Uterus (tissue), 4 donors: ENCODE results near the gene LMBRD1. TPM values are rescaled to one million over a fixed set of nuclear protein-coding genes. Genes with fewer than 3 reads are reported as not detected.

Experiments used
- DNase-seq, 2 donors: peaks; one replicate each; pipeline ENCODE4 v3.0.0-alpha.2; 2019 to 2020
- H3K27ac ChIP-seq, 2 donors: fragments of 200-600 bp; sonication (generic); 1 replicate in 1 of 2; 2 replicates in 1 of 2; pipeline ENCODE4 v1.5.1; 2016 to 2018
- H3K27me3 ChIP-seq, 2 donors: fragments of 200-600 bp; sonication (generic); one replicate each; pipeline ENCODE4 v1.5.1; 2018 to 2019; ENCODE audit warnings: control low read depth in 1 of 2
- H3K36me3 ChIP-seq, 2 donors: fragments of 200-600 bp; sonication (generic); one replicate each; pipeline ENCODE4 v1.5.1; 2019; ENCODE audit warnings: control low read depth in 1 of 2
- H3K4me1 ChIP-seq, 2 donors: fragments of 200-600 bp; sonication (generic); one replicate each; pipeline ENCODE4 v1.5.1; 2018 to 2019; ENCODE audit warnings: control low read depth in 1 of 2
- H3K4me3 ChIP-seq, 2 donors: fragments of 200-600 bp; sonication (generic); 1 replicate in 1 of 2; 2 replicates in 1 of 2; pipeline ENCODE4 v1.5.1; 2018 to 2019; ENCODE audit warnings: mild to moderate bottlenecking in 1 of 2
- H3K9me3 ChIP-seq, 2 donors: fragments of 200-600 bp; sonication (generic); one replicate each; pipeline ENCODE4 v1.5.1; 2019; ENCODE audit warnings: control low read depth in 1 of 2
- CTCF ChIP-seq, 4 experiments: fragments of 200-600 bp in 2 of 4; fragments of 450-650 bp in 2 of 4; sonication (generic) in 2 of 4; IDR thresholded peaks; one replicate each; pipeline ENCODE4 v1.5.1; 2016 to 2019; ENCODE audit warnings: antibody characterized with exemption in 4 of 4, mild to moderate bottlenecking in 2 of 4, moderate library complexity in 1 of 4
- POLR2A ChIP-seq, 2 donors: fragments of 450-650 bp; IDR thresholded peaks; one replicate each; pipeline ENCODE4 v1.6.1; 2016; ENCODE audit warnings: antibody characterized with exemption in 2 of 2, mild to moderate bottlenecking in 1 of 2, moderate library complexity in 1 of 2
- intact Hi-C: fragments of 100-400 bp; cut with DNase I; formaldehyde crosslinking; loops from one replicate; pipeline ENCODE4 v1.15.1; 2023; ENCODE audit warnings: low total_unique reads
- total RNA-seq, 4 donors: library from RNA; depleted of rRNA in 3 of 4; stranded (reverse); fragments of >200 nt in 3 of 4; gene quantifications; one replicate each; pipeline versions ENCODE4 v1.1.0 to v1.2.4, GENCODE V29; 2014 to 2023
- donor health status: DM: yes; HTN: yes; CAD: no.

LMBRD1 gene
- total RNA-seq, 4 donors from 2014 or later, result 16.9 to 82.4 (median 69.9) TPM

GRCh38 chr6:69796073-69796641, 653 bp downstream of the LMBRD1 start:
- DNase-seq, result no peak
- intact Hi-C loops, result no loop called here
- Histone ChIP-seq H3K4me1 (no peaks in the 10 kb centered on the region), H3K9me3 (no peaks in the 10 kb centered on the region), H3K36me3 (no peaks in the 10 kb centered on the region), H3K27ac (peak overlapping the region; percentile 95), H3K4me3 (peak overlapping the region; percentile 54 to 75), H3K27me3 (no peaks in the 10 kb centered on the region)
- no peak for TF ChIP-seq CTCF (IDR thresholded peaks at IDR 0.05)
- TF ChIP-seq POLR2A (IDR thresholded peaks at IDR 0.05), result no peak

GRCh38 chr6:69795469-69796072, 1.2 kb downstream of the LMBRD1 start:
- H3K9me3 ChIP-seq, result no peaks in the 10 kb centered on the region
- TF ChIP-seq CTCF (IDR thresholded peaks at IDR 0.05) (peak in 1 of 4 experiments; percentile 15), POLR2A (IDR thresholded peaks at IDR 0.05) (no peak)

GRCh38 chr6:69792292-69792691, 4.5 kb downstream of the LMBRD1 start:
- H3K27me3 ChIP-seq, result no peaks in the 10 kb centered on the region
- no peaks in the 10 kb centered on the region for H3K4me1 ChIP-seq
- no peaks in the 10 kb centered on the region for H3K36me3 ChIP-seq
- intact Hi-C loops, result no loop called here
- no peak overlapping the region for H3K27ac ChIP-seq
- no peak for DNase-seq
- H3K4me3 ChIP-seq, result no peak overlapping the region
- no peaks in the 10 kb centered on the region for H3K9me3 ChIP-seq
- TF ChIP-seq CTCF (IDR thresholded peaks at IDR 0.05), result no peak
- no peak for TF ChIP-seq POLR2A (IDR thresholded peaks at IDR 0.05)

More at GRCh38 chr6:69795469-69796072, 1.2 kb downstream of the LMBRD1 start:
- DNase-seq, result no peak
- Histone ChIP-seq H3K4me1 (no peaks in the 10 kb centered on the region), H3K36me3 (no peaks in the 10 kb centered on the region), H3K27me3 (no peaks in the 10 kb centered on the region), H3K4me3 (peak overlapping the region; percentile 54 to 75), H3K27ac (peak overlapping the region; percentile 95)
- intact Hi-C loops, result no loop called here

- Histone ChIP-seq H3K36me3 (no peaks in the 10 kb centered on the region), H3K9me3 (no peaks in the 10 kb centered on the region), H3K4me1 (no peaks in the 10 kb centered on the region), H3K27ac (peak overlapping the region in 1 of 2 donors; percentile 38), H3K4me3 (no peak overlapping the region), H3K27me3 (no peaks in the 10 kb centered on the region)
- DNase-seq, result no peak
- intact Hi-C loops, result no loop called here
- TF ChIP-seq POLR2A (IDR thresholded peaks at IDR 0.05) (no peak), CTCF (IDR thresholded peaks at IDR 0.05) (no peak)
These were observed 5.7 kb downstream of the LMBRD1 start for GRCh38 chr6:69791065-69791471.

- Histone ChIP-seq H3K27me3 (no peaks in the 10 kb centered on the region), H3K27ac (no peak overlapping the region), H3K36me3 (no peaks in the 10 kb centered on the region), H3K4me3 (no peak overlapping the region), H3K9me3 (no peaks in the 10 kb centered on the region), H3K4me1 (no peaks in the 10 kb centered on the region)
- intact Hi-C loops, result no loop called here
- no peak for DNase-seq
- no peak for TF ChIP-seq CTCF (IDR thresholded peaks at IDR 0.05)
- no peak for TF ChIP-seq POLR2A (IDR thresholded peaks at IDR 0.05)
These were observed 6.2 kb downstream of the LMBRD1 start for GRCh38 chr6:69790629-69791028.
